Chondrocyte (in vitro differentiated cells): ENCODE results near the gene DNAH3. TPM values are rescaled to one million over a fixed set of nuclear protein-coding genes. Genes with fewer than 3 reads are reported as not detected.
A peak's percentile ranks its signal among the peaks of the same experiment; 100 is the strongest.

ENCODE experiments used
- DNase-seq: peaks from one replicate; pipeline ENCODE4 v3.0.0; 2021; ENCODE audit warnings: mixed read lengths, low spot score
- H3K27ac Mint-ChIP-seq: one replicate; pipeline ENCODE4 v1.8.0; 2021; ENCODE audit warnings: mild to moderate bottlenecking, moderate library complexity, mixed read lengths; ENCODE audit not compliant: unreplicated experiment
- H3K27me3 Mint-ChIP-seq: 2 replicates; pipeline ENCODE4 v1.8.0; 2021; ENCODE audit warnings: low read depth, mixed read lengths
- H3K36me3 Mint-ChIP-seq: 2 replicates; pipeline ENCODE4 v1.8.0; 2021; ENCODE audit warnings: low read depth, mixed read lengths
- H3K4me1 Mint-ChIP-seq: 2 replicates; pipeline ENCODE4 v1.8.0; 2021; ENCODE audit warnings: low read depth, mild to moderate bottlenecking, mixed read lengths
- H3K4me3 Mint-ChIP-seq: one replicate; pipeline ENCODE4 v1.8.0; 2021; ENCODE audit warnings: mild to moderate bottlenecking, moderate library complexity, mixed read lengths; ENCODE audit not compliant: unreplicated experiment
- H3K9me3 Mint-ChIP-seq: 2 replicates; pipeline ENCODE4 v1.8.0; 2021; ENCODE audit warnings: low read depth, mixed read lengths
- CTCF ChIP-seq: fragments of 200-600 bp; sonication (generic); IDR thresholded peaks from 2 replicates; pipeline ENCODE4 v1.5.0; 2021; ENCODE audit warnings: antibody characterized with exemption, mild to moderate bottlenecking, moderate library complexity
- total RNA-seq: library from RNA; stranded (reverse); gene quantifications from 3 replicates; pipeline ENCODE4 v1.2.1, GENCODE V29; 2021

DNAH3 gene
- total RNA-seq, 1 donor from 2014 or later = not detected

DNA sequence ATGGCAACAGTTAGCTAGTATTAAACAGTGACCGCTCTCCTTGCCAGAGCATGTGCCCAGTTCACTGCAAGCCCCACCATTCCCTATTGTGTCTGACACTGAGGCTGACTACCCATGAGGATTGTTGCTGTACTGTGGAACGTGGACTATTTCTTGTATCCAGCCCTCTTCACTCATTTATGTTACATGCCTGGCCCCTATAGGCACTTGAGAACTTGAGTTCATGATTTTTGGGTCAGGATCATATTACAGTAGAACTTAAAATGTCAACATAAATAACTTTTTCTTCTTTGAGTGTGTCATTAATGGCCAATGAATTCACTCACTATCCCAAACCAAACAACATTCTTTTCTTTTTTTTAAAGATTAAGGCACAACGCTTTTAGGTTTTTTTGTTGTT is 194.3 kb downstream of the DNAH3 start:
- TF ChIP-seq CTCF = peak; percentile 55
- H3K4me3 Mint-ChIP-seq = no peak overlapping the region
- H3K9me3 Mint-ChIP-seq = no peaks in the 10 kb centered on the region
- H3K27ac Mint-ChIP-seq = no peak overlapping the region
- no peak for DNase-seq
- no peaks in the 10 kb centered on the region for H3K36me3 Mint-ChIP-seq
- no peaks in the 10 kb centered on the region for H3K4me1 Mint-ChIP-seq
- H3K27me3 Mint-ChIP-seq = no peaks in the 10 kb centered on the region

DNA sequence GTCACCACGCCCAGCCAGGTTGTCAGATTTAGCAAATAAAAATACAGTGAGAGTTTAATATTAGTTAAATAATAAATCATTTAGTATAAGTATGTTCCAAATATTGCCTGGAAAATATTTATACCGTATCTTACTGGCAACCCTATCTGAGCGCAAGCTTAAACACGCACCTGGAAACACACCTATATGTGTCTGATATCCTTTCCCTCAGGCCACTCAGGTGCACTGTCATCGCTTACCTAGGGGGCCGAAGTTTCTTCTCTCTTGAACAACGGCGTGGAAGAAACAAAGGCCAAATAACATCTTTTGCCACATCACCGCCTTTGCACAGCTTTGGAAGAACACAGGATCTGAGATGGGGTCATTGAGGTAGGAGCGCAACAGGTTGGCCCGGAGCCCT is 196.1 kb downstream of the DNAH3 start:
- no peaks in the 10 kb centered on the region for H3K4me1 Mint-ChIP-seq
- H3K27ac Mint-ChIP-seq = no peak overlapping the region
- no peaks in the 10 kb centered on the region for H3K9me3 Mint-ChIP-seq
- H3K27me3 Mint-ChIP-seq = peaks cover 3% of the 10 kb centered on the region
- H3K36me3 Mint-ChIP-seq = no peaks in the 10 kb centered on the region
- DNase-seq = no peak
- no peak for TF ChIP-seq CTCF
- no peak overlapping the region for H3K4me3 Mint-ChIP-seq

- no peak for TF ChIP-seq CTCF
- H3K36me3 Mint-ChIP-seq = peaks cover 2% of the 10 kb centered on the region
- no peak for DNase-seq
- H3K27me3 Mint-ChIP-seq = peaks cover 5% of the 10 kb centered on the region
- no peaks in the 10 kb centered on the region for H3K4me1 Mint-ChIP-seq
- no peak overlapping the region for H3K4me3 Mint-ChIP-seq
- no peak overlapping the region for H3K27ac Mint-ChIP-seq
- H3K9me3 Mint-ChIP-seq = no peaks in the 10 kb centered on the region
These were observed 198.3 kb downstream of the DNAH3 start for GRCh38 chr16:20952139-20952920.

DNA sequence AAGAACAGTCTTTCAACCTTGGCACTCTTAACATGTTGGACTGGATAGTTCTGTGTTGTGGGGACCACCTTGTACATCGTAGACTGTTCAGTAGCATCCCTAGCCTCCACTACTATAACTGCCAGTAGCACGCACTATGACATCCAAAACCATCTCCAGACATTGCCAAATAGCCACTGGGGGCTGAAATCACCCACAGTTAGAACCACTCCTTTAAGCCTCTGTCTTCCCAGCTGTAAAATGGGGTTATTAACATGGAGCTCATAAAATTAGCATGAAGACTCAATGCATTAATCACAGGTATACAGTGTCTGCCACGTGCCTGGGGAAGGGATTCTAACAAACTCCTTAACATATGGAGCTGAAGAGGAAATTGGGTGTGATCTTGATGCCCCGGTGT is 200.4 kb downstream of the DNAH3 start:
- H3K4me1 Mint-ChIP-seq = no peaks in the 10 kb centered on the region
- H3K27ac Mint-ChIP-seq = no peak overlapping the region
- no peak for DNase-seq

GRCh38 chr16:20949660-20950059 is 201.0 kb downstream of the DNAH3 start:
- Mint-ChIP-seq H3K27me3 (peaks cover 5% of the 10 kb centered on the region), H3K36me3 (peaks cover 2% of the 10 kb centered on the region), H3K4me1 (no peaks in the 10 kb centered on the region), H3K4me3 (no peak overlapping the region), H3K27ac (no peak overlapping the region), H3K9me3 (no peaks in the 10 kb centered on the region)
- no peak for DNase-seq
- no peak for TF ChIP-seq CTCF

More for the DNA sequence above, 200.4 kb downstream of the DNAH3 start:
- H3K27me3 Mint-ChIP-seq = peaks cover 5% of the 10 kb centered on the region
- H3K9me3 Mint-ChIP-seq = no peaks in the 10 kb centered on the region
- no peak for TF ChIP-seq CTCF
- H3K4me3 Mint-ChIP-seq = no peak overlapping the region
- H3K36me3 Mint-ChIP-seq = peaks cover 2% of the 10 kb centered on the region
